ENCODE measurements around the gene CTXND2. TPM values are rescaled to one million over a fixed set of nuclear protein-coding genes. Genes with fewer than 3 reads are reported as not detected.
"Not testable (repeated sequence)": the region's sequence is repeated elsewhere in the genome, so short reads cannot be mapped to it uniquely, and the experiment has no call there.

The CTXND2 gene
- total RNA-seq, 2 experiments from 2014 or later: not detected

GRCh38 chr1:150881331-150882070 is 5.4 kb upstream of the CTXND2 start:
- no peaks in the 10 kb centered on the region for H3K79me2 ChIP-seq (ENCODE audit: insufficient read depth, low read depth, low read length)
- H3K9me3 ChIP-seq (ENCODE audit: low read length): no peaks in the 10 kb centered on the region
- TF ChIP-seq EZH2phosphoT487 (IDR thresholded peaks at IDR 0.05; ENCODE audit: borderline replicate concordance, low read depth, low read length) (no peak), CTCF (conservative IDR thresholded peaks at IDR 0.05; ENCODE audit: low read length) (no peak)
- no peak overlapping the region for H3K4me3 ChIP-seq (ENCODE audit: low read depth, low read length, poor library complexity, severe bottlenecking)
- DNase-seq (ENCODE audit: low spot score): no peak
- H2AFZ ChIP-seq (ENCODE audit: low read length): no peak overlapping the region
- H3K36me3 ChIP-seq (ENCODE audit: insufficient read depth, low read length): no peaks in the 10 kb centered on the region
- ChIA-PET CTCF (ENCODE audit: unreplicated experiment) (no interaction called here), POLR2A (interaction anchor here (1.0 to 1.2 kb wide), 2 partner anchors 41 to 53 kb away, joined by 3 read pairs; no protein-coding TSS in a partner anchor)
- peaks cover 14% of the 10 kb centered on the region for H3K4me1 ChIP-seq (ENCODE audit: insufficient read depth, low read length, poor library complexity, severe bottlenecking)
- intact Hi-C loops (cut with micrococcal nuclease; ENCODE audit: unreplicated experiment): no loop called here
- H4K20me1 ChIP-seq (ENCODE audit: insufficient read depth, low read length): no peaks in the 10 kb centered on the region
- no peaks in the 10 kb centered on the region for H3K9me2 ChIP-seq (ENCODE audit: insufficient read depth, low read length)
- no peak overlapping the region for H3K4me2 ChIP-seq (ENCODE audit: low read length)
- no TSS peak for BruUV-seq (replicated peaks)
- no peak overlapping the region for H3K27ac ChIP-seq (ENCODE audit: low read depth, low read length, poor library complexity, severe bottlenecking)

GRCh38 chr1:150883121-150883520 is 3.8 kb upstream of the CTXND2 start:
- DNase-seq (ENCODE audit: low spot score); H3K36me3 ChIP-seq (ENCODE audit: insufficient read depth, low read length); CTCF ChIA-PET (ENCODE audit: unreplicated experiment); H3K4me1 ChIP-seq (ENCODE audit: insufficient read depth, low read length, poor library complexity, severe bottlenecking); H3K4me2 ChIP-seq (ENCODE audit: low read length); H3K9me3 ChIP-seq (ENCODE audit: low read length); H4K20me1 ChIP-seq (ENCODE audit: insufficient read depth, low read length); H3K27ac ChIP-seq (ENCODE audit: low read depth, low read length, poor library complexity, severe bottlenecking); H3K79me2 ChIP-seq (ENCODE audit: insufficient read depth, low read depth, low read length); intact Hi-C loops (cut with micrococcal nuclease; ENCODE audit: unreplicated experiment); H3K9me2 ChIP-seq (ENCODE audit: insufficient read depth, low read length); H3K4me3 ChIP-seq (ENCODE audit: low read depth, low read length, poor library complexity, severe bottlenecking); BruUV-seq (replicated peaks): not testable (repeated sequence)
- POLR2A ChIA-PET: interaction anchor here (0.6 to 1.5 kb wide), 4 partner anchors 34 to 797 kb away, joined by 3 read pairs; no protein-coding TSS in a partner anchor
- peak overlapping the region; percentile 60; the same call in 1 of the 2 replicates for H2AFZ ChIP-seq (ENCODE audit: low read length)

- intact Hi-C loops (cut with micrococcal nuclease; ENCODE audit: unreplicated experiment): no loop called here
Measured at GRCh38 chr1:150888727-150889126, 1.8 kb downstream of the CTXND2 start.

More at GRCh38 chr1:150888727-150889126, 1.8 kb downstream of the CTXND2 start:
- no peak overlapping the region for H3K4me3 ChIP-seq (ENCODE audit: low read depth, low read length, poor library complexity, severe bottlenecking)
- H3K4me2 ChIP-seq (ENCODE audit: low read length): no peak overlapping the region
- no peaks in the 10 kb centered on the region for H3K79me2 ChIP-seq (ENCODE audit: insufficient read depth, low read depth, low read length)
- no peak overlapping the region for H2AFZ ChIP-seq (ENCODE audit: low read length)
- POLR2A ChIA-PET: no interaction called here
- no peaks in the 10 kb centered on the region for H3K9me3 ChIP-seq (ENCODE audit: low read length)
- no TSS peak for BruUV-seq (replicated peaks)
- TF ChIP-seq CTCF (conservative IDR thresholded peaks at IDR 0.05; ENCODE audit: low read length) (no peak), EZH2phosphoT487 (IDR thresholded peaks at IDR 0.05; ENCODE audit: borderline replicate concordance, low read depth, low read length) (no peak)
- no peak for DNase-seq (ENCODE audit: low spot score)
- H3K27ac ChIP-seq (ENCODE audit: low read depth, low read length, poor library complexity, severe bottlenecking): no peak overlapping the region
- peaks cover 18% of the 10 kb centered on the region for H3K4me1 ChIP-seq (ENCODE audit: insufficient read depth, low read length, poor library complexity, severe bottlenecking)
- H3K36me3 ChIP-seq (ENCODE audit: insufficient read depth, low read length): no peaks in the 10 kb centered on the region
- H3K9me2 ChIP-seq (ENCODE audit: insufficient read depth, low read length): no peaks in the 10 kb centered on the region
- H4K20me1 ChIP-seq (ENCODE audit: insufficient read depth, low read length): no peaks in the 10 kb centered on the region
- CTCF ChIA-PET (ENCODE audit: unreplicated experiment): no interaction called here

Measured in OCI-LY7 (cell line).